Measurements from ENCODE around the gene CYRIA. TPM values are rescaled to one million over a fixed set of nuclear protein-coding genes. Genes with fewer than 3 reads are reported as not detected.

CYRIA gene
- polyA plus RNA-seq, 4 donors = 0.45 to 2.8 (median 2.3) TPM

GRCh38 chr2:16687955-16688354, 22.3 kb upstream of the CYRIA start:
- Histone ChIP-seq H3K27ac (ENCODE audit: low read depth in 1 of 3, low read length in 2 of 3) (no peak overlapping the region), H3K9me3 (ENCODE audit: control insufficient read depth in 2 of 2, insufficient read depth in 1 of 2, low read depth in 1 of 2, low read length in 1 of 2) (no peaks in the 10 kb centered on the region), H3K4me1 (ENCODE audit: control insufficient read depth in 3 of 3, insufficient read depth in 2 of 3, low read depth in 1 of 3, low read length in 2 of 3) (no peaks in the 10 kb centered on the region), H3K36me3 (ENCODE audit: control insufficient read depth in 3 of 3, insufficient read depth in 2 of 3, low read depth in 1 of 3, low read length in 3 of 3) (no peaks in the 10 kb centered on the region), H3K4me3 (ENCODE audit: low read depth in 1 of 3, low read length in 3 of 3) (no peak overlapping the region), H3K27me3 (ENCODE audit: control insufficient read depth in 3 of 3, insufficient read depth in 3 of 3, low read length in 3 of 3) (no peaks in the 10 kb centered on the region)
- WGBS, 3 donors = 85 to 94% (median 89%) methylated on average over 4 of the region's 4 CpGs
- no peak for DNase-seq
- no peak for FAIRE-seq

- no peak for DNase-seq
- no peaks in the 10 kb centered on the region for H3K27me3 ChIP-seq (ENCODE audit: control insufficient read depth in 3 of 3, insufficient read depth in 3 of 3, low read length in 3 of 3)
- H3K4me1 ChIP-seq (ENCODE audit: control insufficient read depth in 3 of 3, insufficient read depth in 2 of 3, low read depth in 1 of 3, low read length in 2 of 3) = no peaks in the 10 kb centered on the region
- no peak overlapping the region for H3K4me3 ChIP-seq (ENCODE audit: low read depth in 1 of 3, low read length in 3 of 3)
- no peaks in the 10 kb centered on the region for H3K36me3 ChIP-seq (ENCODE audit: control insufficient read depth in 3 of 3, insufficient read depth in 2 of 3, low read depth in 1 of 3, low read length in 3 of 3)
- 46 to 58% (median 55%) methylated on average over 1 of the region's 1 CpG for WGBS, 3 donors
- FAIRE-seq = no peak
- no peak overlapping the region for H3K27ac ChIP-seq (ENCODE audit: low read depth in 1 of 3, low read length in 2 of 3)
- H3K9me3 ChIP-seq (ENCODE audit: control insufficient read depth in 2 of 2, insufficient read depth in 1 of 2, low read depth in 1 of 2, low read length in 1 of 2) = no peaks in the 10 kb centered on the region
Observed at GRCh38 chr2:16687222-16687621, 21.6 kb upstream of the CYRIA start.

GRCh38 chr2:16686641-16687040, 21.0 kb upstream of the CYRIA start:
- Histone ChIP-seq H3K4me1 (ENCODE audit: control insufficient read depth in 3 of 3, insufficient read depth in 2 of 3, low read depth in 1 of 3, low read length in 2 of 3) (no peaks in the 10 kb centered on the region), H3K27ac (ENCODE audit: low read depth in 1 of 3, low read length in 2 of 3) (no peak overlapping the region), H3K27me3 (ENCODE audit: control insufficient read depth in 3 of 3, insufficient read depth in 3 of 3, low read length in 3 of 3) (no peaks in the 10 kb centered on the region), H3K9me3 (ENCODE audit: control insufficient read depth in 2 of 2, insufficient read depth in 1 of 2, low read depth in 1 of 2, low read length in 1 of 2) (no peaks in the 10 kb centered on the region), H3K36me3 (ENCODE audit: control insufficient read depth in 3 of 3, insufficient read depth in 2 of 3, low read depth in 1 of 3, low read length in 3 of 3) (no peaks in the 10 kb centered on the region), H3K4me3 (ENCODE audit: low read depth in 1 of 3, low read length in 3 of 3) (no peak overlapping the region)
- DNase-seq = no peak
- FAIRE-seq = no peak
- WGBS, 3 donors = 72 to 87% (median 82%) methylated on average over 2 of the region's 2 CpGs

GRCh38 chr2:16685340-16685715, 19.7 kb upstream of the CYRIA start:
- H3K9me3 ChIP-seq (ENCODE audit: control insufficient read depth in 2 of 2, insufficient read depth in 1 of 2, low read depth in 1 of 2, low read length in 1 of 2) = no peaks in the 10 kb centered on the region
- FAIRE-seq (no peak), DNase-seq (no peak)
- no peak overlapping the region for H3K4me3 ChIP-seq (ENCODE audit: low read depth in 1 of 3, low read length in 3 of 3)
- no peaks in the 10 kb centered on the region for H3K36me3 ChIP-seq (ENCODE audit: control insufficient read depth in 3 of 3, insufficient read depth in 2 of 3, low read depth in 1 of 3, low read length in 3 of 3)
- H3K27ac ChIP-seq (ENCODE audit: low read depth in 1 of 3, low read length in 2 of 3) = no peak overlapping the region
- no peaks in the 10 kb centered on the region for H3K27me3 ChIP-seq (ENCODE audit: control insufficient read depth in 3 of 3, insufficient read depth in 3 of 3, low read length in 3 of 3)
- no peaks in the 10 kb centered on the region for H3K4me1 ChIP-seq (ENCODE audit: control insufficient read depth in 3 of 3, insufficient read depth in 2 of 3, low read depth in 1 of 3, low read length in 2 of 3)

GRCh38 chr2:16684676-16685339, 19.2 kb upstream of the CYRIA start:
- no peaks in the 10 kb centered on the region for H3K9me3 ChIP-seq (ENCODE audit: control insufficient read depth in 2 of 2, insufficient read depth in 1 of 2, low read depth in 1 of 2, low read length in 1 of 2)
- no peaks in the 10 kb centered on the region for H3K27me3 ChIP-seq (ENCODE audit: control insufficient read depth in 3 of 3, insufficient read depth in 3 of 3, low read length in 3 of 3)
- H3K27ac ChIP-seq (ENCODE audit: low read depth in 1 of 3, low read length in 2 of 3) = no peak overlapping the region
- no peak overlapping the region for H3K4me3 ChIP-seq (ENCODE audit: low read depth in 1 of 3, low read length in 3 of 3)
- FAIRE-seq = no peak
- DNase-seq = no peak
- H3K36me3 ChIP-seq (ENCODE audit: control insufficient read depth in 3 of 3, insufficient read depth in 2 of 3, low read depth in 1 of 3, low read length in 3 of 3) = no peaks in the 10 kb centered on the region
- 79 to 84% (median 83%) methylated on average over 7 of the region's 7 CpGs for WGBS, 3 donors
- no peaks in the 10 kb centered on the region for H3K4me1 ChIP-seq (ENCODE audit: control insufficient read depth in 3 of 3, insufficient read depth in 2 of 3, low read depth in 1 of 3, low read length in 2 of 3)

- FAIRE-seq = no peak
- Histone ChIP-seq H3K36me3 (ENCODE audit: control insufficient read depth in 3 of 3, insufficient read depth in 2 of 3, low read depth in 1 of 3, low read length in 3 of 3) (no peaks in the 10 kb centered on the region), H3K27ac (ENCODE audit: low read depth in 1 of 3, low read length in 2 of 3) (no peak overlapping the region), H3K9me3 (ENCODE audit: control insufficient read depth in 2 of 2, insufficient read depth in 1 of 2, low read depth in 1 of 2, low read length in 1 of 2) (no peaks in the 10 kb centered on the region), H3K27me3 (ENCODE audit: control insufficient read depth in 3 of 3, insufficient read depth in 3 of 3, low read length in 3 of 3) (no peaks in the 10 kb centered on the region), H3K4me1 (ENCODE audit: control insufficient read depth in 3 of 3, insufficient read depth in 2 of 3, low read depth in 1 of 3, low read length in 2 of 3) (no peaks in the 10 kb centered on the region), H3K4me3 (ENCODE audit: low read depth in 1 of 3, low read length in 3 of 3) (no peak overlapping the region)
- DNase-seq = no peak
- WGBS, 3 donors = 67 to 82% (median 68%) methylated on average over 3 of the region's 3 CpGs
Observed at GRCh38 chr2:16683576-16683975, 17.9 kb upstream of the CYRIA start.

- Histone ChIP-seq H3K9me3 (ENCODE audit: control insufficient read depth in 2 of 2, insufficient read depth in 1 of 2, low read depth in 1 of 2, low read length in 1 of 2) (no peaks in the 10 kb centered on the region), H3K27ac (ENCODE audit: low read depth in 1 of 3, low read length in 2 of 3) (no peak overlapping the region), H3K4me3 (ENCODE audit: low read depth in 1 of 3, low read length in 3 of 3) (no peak overlapping the region), H3K36me3 (ENCODE audit: control insufficient read depth in 3 of 3, insufficient read depth in 2 of 3, low read depth in 1 of 3, low read length in 3 of 3) (no peaks in the 10 kb centered on the region), H3K4me1 (ENCODE audit: control insufficient read depth in 3 of 3, insufficient read depth in 2 of 3, low read depth in 1 of 3, low read length in 2 of 3) (no peaks in the 10 kb centered on the region), H3K27me3 (ENCODE audit: control insufficient read depth in 3 of 3, insufficient read depth in 3 of 3, low read length in 3 of 3) (no peaks in the 10 kb centered on the region)
- 82 to 86% (median 84%) methylated on average over 9 of the region's 9 CpGs for WGBS, 3 donors
- DNase-seq (no peak), FAIRE-seq (no peak)
Observed at GRCh38 chr2:16682431-16683118, 16.9 kb upstream of the CYRIA start.

GRCh38 chr2:16680781-16681180, 15.1 kb upstream of the CYRIA start:
- H3K4me3 ChIP-seq (ENCODE audit: low read depth in 1 of 3, low read length in 3 of 3) = no peak overlapping the region
- H3K36me3 ChIP-seq (ENCODE audit: control insufficient read depth in 3 of 3, insufficient read depth in 2 of 3, low read depth in 1 of 3, low read length in 3 of 3) = no peaks in the 10 kb centered on the region
- DNase-seq = no peak
- no peak for FAIRE-seq
- WGBS, 3 donors = 59 to 75% (median 72%) methylated on average over 5 of the region's 5 CpGs
- H3K4me1 ChIP-seq (ENCODE audit: control insufficient read depth in 3 of 3, insufficient read depth in 2 of 3, low read depth in 1 of 3, low read length in 2 of 3) = no peaks in the 10 kb centered on the region
- no peaks in the 10 kb centered on the region for H3K9me3 ChIP-seq (ENCODE audit: control insufficient read depth in 2 of 2, insufficient read depth in 1 of 2, low read depth in 1 of 2, low read length in 1 of 2)
- H3K27me3 ChIP-seq (ENCODE audit: control insufficient read depth in 3 of 3, insufficient read depth in 3 of 3, low read length in 3 of 3) = no peaks in the 10 kb centered on the region
- no peak overlapping the region for H3K27ac ChIP-seq (ENCODE audit: low read depth in 1 of 3, low read length in 2 of 3)

- Histone ChIP-seq H3K4me1 (ENCODE audit: control insufficient read depth in 3 of 3, insufficient read depth in 2 of 3, low read depth in 1 of 3, low read length in 2 of 3) (no peaks in the 10 kb centered on the region), H3K27me3 (ENCODE audit: control insufficient read depth in 3 of 3, insufficient read depth in 3 of 3, low read length in 3 of 3) (no peaks in the 10 kb centered on the region), H3K36me3 (ENCODE audit: control insufficient read depth in 3 of 3, insufficient read depth in 2 of 3, low read depth in 1 of 3, low read length in 3 of 3) (no peaks in the 10 kb centered on the region), H3K9me3 (ENCODE audit: control insufficient read depth in 2 of 2, insufficient read depth in 1 of 2, low read depth in 1 of 2, low read length in 1 of 2) (no peaks in the 10 kb centered on the region), H3K4me3 (ENCODE audit: low read depth in 1 of 3, low read length in 3 of 3) (no peak overlapping the region), H3K27ac (ENCODE audit: low read depth in 1 of 3, low read length in 2 of 3) (no peak overlapping the region)
- 59 to 62% (median 60%) methylated on average over 1 of the region's 1 CpG for WGBS, 3 donors
- DNase-seq (no peak), FAIRE-seq (no peak)
Observed at GRCh38 chr2:16680304-16680703, 14.7 kb upstream of the CYRIA start.

Measured in small intestine (tissue), 7 donors.